Activated CD4-positive, alpha-beta T cell treated with anti-CD3 and anti-CD28 coated beads, Interleukin-2, amount 50 U/mL, for 16 hours (primary cell): ENCODE results near the gene CACNA1C.
A peak's percentile ranks its signal among the peaks of the same experiment; 100 is the strongest.

Source experiments
- DNase-seq: peaks from one replicate; pipeline ENCODE4 v3.0.0-alpha.2; 2020

Gene CACNA1C

DNA sequence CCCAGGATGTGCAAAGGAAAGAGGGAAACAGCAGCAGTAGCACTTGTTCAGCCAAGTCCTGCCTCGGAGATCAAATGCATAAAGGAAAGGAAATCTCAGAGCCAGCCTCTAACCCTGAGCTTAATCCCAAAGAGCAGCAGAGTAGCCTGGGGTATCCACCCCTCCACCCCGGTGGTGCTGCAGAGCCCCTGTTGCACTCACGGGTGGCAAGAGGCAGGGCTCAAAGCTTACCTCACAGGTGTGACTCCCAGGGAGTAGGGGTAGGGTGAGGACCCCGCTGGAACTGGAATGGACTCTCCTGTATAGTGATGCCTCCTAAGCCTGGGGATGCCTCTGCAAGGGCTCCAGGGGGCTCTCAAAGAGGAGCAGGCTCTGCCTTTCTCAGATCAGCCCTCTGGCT lies 211.1 kb downstream of the CACNA1C start:
- no peak for DNase-seq

DNA sequence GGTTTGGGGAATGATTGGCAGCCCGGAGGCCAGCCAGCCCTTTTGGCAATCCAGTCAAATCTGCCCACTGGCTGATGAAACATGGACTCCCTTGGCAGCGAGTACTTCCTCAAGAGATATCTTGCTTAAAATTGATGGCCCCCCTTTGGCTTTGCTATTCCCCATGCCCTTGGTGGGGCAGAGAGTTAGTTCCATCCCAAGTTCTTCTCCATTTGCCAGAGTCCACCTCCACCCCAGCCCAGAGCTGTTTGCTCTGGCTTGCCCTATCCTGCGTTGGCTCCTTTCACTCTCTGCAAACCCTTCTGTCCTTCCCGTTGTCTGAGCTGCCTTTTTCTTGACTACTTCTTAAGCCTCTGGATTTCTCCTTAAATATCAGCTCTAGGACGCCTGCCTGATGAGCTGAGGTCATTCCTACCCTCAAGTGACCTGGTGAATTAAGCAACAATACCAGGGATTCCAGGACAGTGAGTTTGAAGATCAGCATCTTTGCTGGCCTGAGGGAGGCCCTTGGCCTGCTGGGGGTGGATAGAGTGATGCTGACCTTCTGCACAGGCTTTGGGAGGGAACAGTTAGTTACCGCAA lies 212.0 kb downstream of the CACNA1C start:
- no peak for DNase-seq

- DNase-seq: no peak
Observed at GRCh38 chr12:2265461-2266167, 212.8 kb downstream of the CACNA1C start.

DNA sequence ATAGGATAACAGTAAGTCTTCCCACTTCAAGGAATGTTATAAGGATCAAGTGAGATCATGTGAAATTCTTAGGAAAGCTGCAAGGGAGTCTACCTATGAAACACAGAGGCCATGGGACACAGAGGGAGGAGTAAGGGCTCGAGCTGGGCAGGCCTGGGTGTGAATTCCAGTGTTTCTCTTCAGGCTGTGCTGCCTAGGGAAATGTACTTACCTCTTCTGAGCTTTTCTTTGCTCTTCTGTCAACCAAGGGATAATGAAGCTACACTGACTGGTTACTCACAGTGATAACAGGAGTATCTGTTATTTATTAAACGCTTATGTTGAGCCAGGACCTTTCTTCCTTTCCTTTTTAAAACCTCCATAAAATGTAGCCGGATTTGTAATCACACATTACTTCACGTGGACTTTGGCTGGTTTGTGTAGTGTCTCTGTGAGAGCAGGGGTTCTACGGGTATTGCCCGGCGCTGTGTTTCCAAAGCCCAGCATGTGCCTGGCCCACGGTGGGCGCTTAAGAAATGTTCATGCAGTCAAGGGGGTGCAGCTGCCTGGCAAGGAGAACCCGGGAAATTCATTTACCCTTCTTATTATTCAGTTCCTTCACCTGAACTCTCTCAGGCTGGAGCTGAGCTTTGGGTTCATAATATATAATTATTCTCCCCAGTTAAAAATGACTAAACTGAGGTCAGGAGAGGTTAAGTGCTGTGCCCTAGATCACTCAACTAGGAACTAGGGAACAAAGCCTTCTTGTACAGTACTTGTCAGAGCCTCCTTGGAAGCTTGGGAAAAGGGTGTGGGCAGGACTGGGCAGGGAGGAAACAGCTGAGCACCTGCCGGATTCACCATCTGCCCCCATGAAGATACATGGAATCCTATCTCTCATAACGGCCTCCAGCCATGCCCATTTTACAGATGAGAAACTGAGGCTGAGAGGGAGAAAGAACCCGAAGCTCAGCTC lies 214.2 kb downstream of the CACNA1C start:
- no peak for DNase-seq

- DNase-seq: no peak
Observed at GRCh38 chr12:2267703-2268470, 215.1 kb downstream of the CACNA1C start.

DNA sequence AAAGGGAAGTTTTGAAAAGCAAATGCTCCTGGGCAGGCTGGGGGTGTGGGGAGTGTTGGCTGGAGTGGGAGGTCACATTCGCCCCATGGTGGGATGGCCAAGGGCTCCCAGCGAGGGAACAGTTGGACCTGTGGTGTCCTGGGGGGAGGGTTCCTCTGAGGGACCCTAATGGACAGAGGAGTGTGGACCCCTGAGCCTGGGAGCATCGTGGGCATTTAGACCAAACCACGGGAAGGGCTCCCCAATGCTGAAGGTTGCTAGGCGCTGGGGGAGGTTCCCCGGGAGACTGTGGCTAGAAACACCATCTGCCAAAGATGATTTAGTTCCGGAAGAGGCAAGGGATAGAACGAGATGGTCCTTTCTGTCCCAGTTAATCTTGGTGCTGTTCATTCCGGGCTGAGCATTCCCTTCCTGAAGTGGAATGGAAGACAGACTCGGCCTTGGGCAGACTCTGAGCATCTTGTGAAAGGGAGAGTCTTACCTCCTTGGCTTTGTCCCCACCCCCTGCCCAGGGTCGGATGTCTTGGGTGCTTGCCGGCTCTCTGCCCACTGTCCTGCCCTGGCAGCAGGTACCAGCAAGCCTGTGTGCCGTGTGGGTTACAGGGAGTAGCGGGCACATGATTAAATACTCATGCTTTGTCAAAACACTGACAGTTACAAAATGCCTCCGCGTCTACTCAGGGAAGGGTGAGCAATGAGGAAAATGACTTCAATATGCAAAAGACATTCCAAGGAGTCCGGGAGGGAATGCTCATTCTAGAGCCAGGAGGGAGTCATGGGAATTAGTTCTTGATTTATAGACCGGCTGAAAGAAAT lies 215.9 kb downstream of the CACNA1C start:
- DNase-seq: no peak

GRCh38 chr12:2270846-2271245 lies 218.1 kb downstream of the CACNA1C start:
- no peak for DNase-seq

DNA sequence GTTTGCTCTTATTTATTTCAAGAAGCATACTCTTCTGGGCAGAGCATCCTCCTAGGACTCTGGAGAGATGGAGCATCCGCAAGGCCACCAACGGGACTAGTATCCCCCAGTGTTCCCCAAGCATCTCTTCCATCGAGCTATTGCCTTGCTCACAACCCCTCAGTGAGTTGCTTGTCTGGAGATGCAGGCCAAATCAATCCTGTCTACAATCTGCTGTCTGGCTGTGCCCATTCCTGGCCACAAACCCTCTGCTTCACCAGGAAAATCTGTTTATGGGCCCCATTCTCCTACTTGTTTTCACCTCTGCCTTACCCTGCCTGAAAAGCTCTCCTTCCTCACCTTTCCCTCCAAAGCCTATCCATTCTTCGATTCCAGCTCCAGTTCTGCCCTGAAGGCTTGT lies 219.2 kb downstream of the CACNA1C start:
- no peak for DNase-seq

- no peak for DNase-seq
Observed at GRCh38 chr12:2273288-2273687, 220.5 kb downstream of the CACNA1C start.

DNA sequence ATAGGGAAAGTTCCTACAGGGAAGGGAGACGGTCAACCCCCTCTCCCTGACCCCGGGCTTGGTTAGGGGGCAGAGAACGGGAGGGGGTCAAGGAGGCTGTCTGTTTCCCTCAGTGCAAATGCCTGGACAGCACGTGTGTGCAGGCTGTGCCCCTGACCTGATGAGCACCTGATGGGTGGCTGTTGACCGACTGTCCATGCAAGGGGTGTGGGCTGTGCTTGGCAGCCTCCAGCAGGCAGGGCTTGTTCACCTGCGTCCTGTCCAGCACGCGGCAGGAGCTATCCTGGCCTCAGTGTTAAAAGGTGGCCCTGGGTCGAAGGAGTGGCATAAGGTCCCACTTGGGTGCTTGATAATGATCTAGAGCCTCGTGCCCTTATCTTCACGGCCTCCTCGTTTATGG lies 221.0 kb downstream of the CACNA1C start:
- no peak for DNase-seq

- DNase-seq: no peak
Observed at GRCh38 chr12:2274733-2275132, 221.9 kb downstream of the CACNA1C start.

GRCh38 chr12:2276288-2277033 lies 223.7 kb downstream of the CACNA1C start:
- DNase-seq: no peak

DNA sequence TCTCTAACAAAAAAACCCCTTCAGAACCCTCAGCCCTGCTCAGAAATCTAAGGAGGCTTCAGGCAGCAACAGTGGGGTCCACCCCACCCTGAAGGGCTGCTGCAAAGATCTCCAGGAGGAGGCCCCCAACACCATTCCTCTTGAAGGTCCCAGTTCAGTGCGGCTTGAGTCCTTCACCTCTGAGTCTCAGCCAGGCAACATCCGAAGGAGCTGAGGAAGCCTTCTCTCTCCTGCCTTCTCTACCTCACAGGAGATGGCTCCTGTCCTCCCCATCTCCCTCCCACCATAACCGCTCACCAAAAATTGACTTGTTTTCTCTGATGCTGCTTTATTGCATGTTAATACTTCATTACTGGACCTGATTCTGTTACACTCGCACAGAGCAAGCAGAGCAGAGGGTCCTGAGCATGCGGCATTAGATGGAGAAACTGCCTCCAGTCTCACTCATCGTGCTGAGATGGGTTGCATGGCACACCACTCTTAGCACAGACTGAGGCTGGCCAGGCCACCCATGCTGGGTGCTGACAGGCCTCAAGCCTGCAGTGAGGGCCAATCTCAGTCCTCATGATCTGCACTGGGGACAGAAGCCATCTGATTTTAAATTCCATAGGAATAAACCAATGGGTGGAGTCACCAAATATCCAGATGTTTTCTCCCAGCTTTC lies 224.8 kb downstream of the CACNA1C start:
- no peak for DNase-seq

- no peak for DNase-seq
Observed at GRCh38 chr12:2281446-2281845, 228.7 kb downstream of the CACNA1C start.

DNA sequence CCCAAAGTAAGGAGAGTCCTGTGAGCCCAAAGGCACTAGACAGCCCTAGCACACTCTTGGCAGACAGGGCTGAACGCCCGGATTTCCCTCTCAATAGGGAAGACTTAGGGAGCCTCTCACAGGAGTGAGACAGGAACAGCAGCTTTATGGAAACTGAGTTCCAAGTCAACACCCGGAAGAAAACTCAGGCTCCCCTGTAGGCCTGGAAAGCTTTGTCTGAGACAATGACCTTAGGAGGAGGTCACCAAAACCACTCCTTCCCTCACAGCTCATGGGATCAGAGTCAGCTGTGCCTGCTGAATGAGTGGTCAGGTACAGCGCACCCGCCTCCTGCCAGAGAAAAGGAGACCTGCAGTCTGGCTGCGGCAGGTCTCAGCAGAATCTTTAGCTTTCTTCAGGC lies 229.5 kb downstream of the CACNA1C start:
- no peak for DNase-seq

GRCh38 chr12:2283480-2283879 lies 230.7 kb downstream of the CACNA1C start:
- no peak for DNase-seq

DNA sequence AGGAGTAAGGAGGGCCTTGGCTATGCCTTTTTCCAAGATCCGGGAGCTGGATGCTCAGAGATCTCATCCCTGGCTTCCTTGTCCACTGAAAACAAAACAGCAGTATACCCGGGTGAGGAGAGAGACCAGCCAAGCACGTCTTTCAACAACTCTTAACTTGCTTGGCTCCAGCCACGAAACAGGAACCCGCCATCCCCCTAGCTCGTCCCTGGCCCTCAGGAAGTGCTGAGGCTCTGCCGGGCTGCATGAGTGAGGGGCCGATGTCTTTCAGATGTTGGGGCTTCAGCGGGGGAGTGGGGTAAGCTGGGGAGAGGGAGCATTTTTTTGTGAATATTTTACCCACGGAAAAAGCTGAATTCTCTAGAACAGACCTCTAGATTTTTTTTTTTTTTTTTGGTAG lies 231.1 kb downstream of the CACNA1C start:
- DNase-seq: no peak

DNA sequence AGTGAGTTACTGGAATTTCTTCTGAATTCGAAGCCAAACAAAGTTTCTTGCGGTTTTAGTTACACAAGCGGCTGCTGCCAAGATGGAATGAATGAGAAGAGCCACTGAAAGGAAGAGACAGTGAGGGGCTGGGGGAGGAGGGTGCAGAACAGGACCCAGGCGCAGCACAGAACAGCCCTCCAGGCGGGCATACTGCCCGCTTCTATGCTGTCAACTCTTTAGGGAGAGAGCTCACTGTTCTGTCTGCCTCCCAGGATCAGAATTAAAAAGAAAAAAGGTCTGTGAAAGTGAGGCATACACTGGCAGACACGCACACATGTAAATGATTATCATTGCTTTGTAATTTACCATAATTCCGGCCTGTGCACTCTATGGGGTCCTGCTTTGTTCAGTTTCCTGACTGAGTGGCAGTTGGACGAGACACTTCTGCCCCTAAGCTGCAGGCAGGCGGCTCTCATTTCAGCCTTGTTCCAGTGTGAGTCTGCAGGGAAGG lies 231.6 kb downstream of the CACNA1C start:
- no peak for DNase-seq

- DNase-seq: peak; percentile 32
Observed at GRCh38 chr12:2284857-2285256, 232.1 kb downstream of the CACNA1C start.

GRCh38 chr12:2285462-2285861 lies 232.7 kb downstream of the CACNA1C start:
- no peak for DNase-seq

DNA sequence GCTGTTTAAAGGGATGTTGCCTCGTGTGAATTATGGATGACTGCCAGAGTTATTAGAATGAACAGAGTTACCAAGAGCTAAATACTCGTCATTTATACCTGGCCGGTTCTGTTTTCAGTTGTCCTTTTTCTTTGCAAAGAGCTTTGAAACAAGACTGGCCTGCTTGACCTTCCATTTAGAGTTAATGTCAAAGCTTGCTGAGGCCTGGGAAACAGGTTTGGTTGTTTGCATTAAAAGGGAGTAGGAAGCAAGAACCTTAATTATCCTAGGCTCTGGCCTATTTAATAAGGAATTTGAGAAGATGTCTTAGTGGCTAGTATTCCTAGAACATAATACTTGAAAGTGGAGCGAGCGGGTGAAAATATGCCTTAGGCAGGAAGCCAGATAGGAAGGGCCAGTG lies 233.3 kb downstream of the CACNA1C start:
- no peak for DNase-seq
